T-helper 2 cell treated with Interferon-gamma antibody and Interleukin-4, amounts not matched to agents 100 ng/mL and 5 ng/mL, for 36 hours (primary cell): ENCODE results near the gene BEND3. TPM values are rescaled to one million over a fixed set of nuclear protein-coding genes. Genes with fewer than 3 reads are reported as not detected.
"Not testable (repeated sequence)": the region's sequence is repeated elsewhere in the genome, so short reads cannot be mapped to it uniquely, and the experiment has no call there.

ENCODE experiments used
- intact Hi-C: fragments of 100-400 bp; cut with micrococcal nuclease; formaldehyde crosslinking; loops from one replicate; pipeline ENCODE4 v1.15.1; 2023
- total RNA-seq: library from RNA; stranded (reverse); gene quantifications from 2 replicates; pipeline ENCODE4 v1.2.3, GENCODE V29; 2022

BEND3 gene
- total RNA-seq, 1 donor from 2014 or later, result 7.0 TPM

DNA sequence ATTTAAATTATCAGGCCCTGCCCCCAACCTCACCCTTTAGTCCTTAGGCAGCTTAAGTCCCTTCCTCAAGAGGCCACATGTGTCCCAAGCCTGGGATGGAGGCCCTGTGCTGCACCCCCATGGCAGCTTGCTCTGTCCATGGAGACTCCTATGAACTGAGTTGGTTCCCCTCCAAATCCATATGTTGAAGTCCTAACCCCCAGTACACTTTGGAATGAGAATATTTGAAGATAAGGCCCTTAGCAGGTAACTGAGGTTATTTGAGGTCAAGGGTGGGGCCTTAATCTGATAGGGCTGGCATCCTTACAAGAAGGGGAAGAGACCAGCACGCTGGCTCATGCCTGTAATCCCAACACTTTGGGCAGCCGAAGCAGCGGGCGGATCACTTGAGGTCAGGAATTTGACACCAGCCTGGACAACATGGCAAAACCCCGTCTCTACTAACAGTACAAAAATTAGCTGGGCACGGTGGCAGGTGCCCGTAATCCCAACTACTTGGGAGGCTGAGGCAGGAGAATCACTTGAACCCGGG lies 6.7 kb upstream of the BEND3 start:
- intact Hi-C loops, result no loop called here

GRCh38 chr6:107121266-107121665 lies 6.0 kb upstream of the BEND3 start:
- intact Hi-C loops, result no loop called here

GRCh38 chr6:107120404-107120803 lies 5.1 kb upstream of the BEND3 start:
- intact Hi-C loops, result no loop called here

- intact Hi-C loops, result no loop called here
Observed at GRCh38 chr6:107118976-107119375, 3.7 kb upstream of the BEND3 start.

DNA sequence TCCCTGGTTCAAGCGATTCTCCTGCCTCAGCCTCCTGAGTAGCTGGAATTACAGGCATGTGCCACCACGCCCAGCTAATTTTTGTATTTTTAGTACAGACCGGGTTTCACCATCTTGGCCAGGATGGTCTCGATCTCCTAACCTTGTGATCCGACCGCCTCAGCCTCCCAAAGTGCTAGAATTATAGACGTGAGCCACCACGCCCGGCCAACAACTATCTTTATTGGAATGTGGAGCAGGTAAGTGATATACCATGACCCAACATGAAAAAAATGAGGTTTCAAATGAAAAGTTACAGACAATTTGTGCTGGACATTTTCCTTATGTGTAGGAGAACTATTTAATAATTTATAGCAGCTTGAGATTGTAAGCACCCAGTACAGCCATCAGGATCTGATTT lies 3.2 kb upstream of the BEND3 start:
- intact Hi-C loops, result not testable (repeated sequence)

GRCh38 chr6:107116931-107117330 lies 1.6 kb upstream of the BEND3 start:
- intact Hi-C loops, result no loop called here

- intact Hi-C loops, result no loop called here
Observed at GRCh38 chr6:107116328-107116892, 1.1 kb upstream of the BEND3 start.

GRCh38 chr6:107115695-107116327 lies 496 bp upstream of the BEND3 start:
- intact Hi-C loops, result loop anchor here (2.0 kb wide), 2 partner anchors 33 to 51 kb away; no protein-coding TSS in a partner anchor

DNA sequence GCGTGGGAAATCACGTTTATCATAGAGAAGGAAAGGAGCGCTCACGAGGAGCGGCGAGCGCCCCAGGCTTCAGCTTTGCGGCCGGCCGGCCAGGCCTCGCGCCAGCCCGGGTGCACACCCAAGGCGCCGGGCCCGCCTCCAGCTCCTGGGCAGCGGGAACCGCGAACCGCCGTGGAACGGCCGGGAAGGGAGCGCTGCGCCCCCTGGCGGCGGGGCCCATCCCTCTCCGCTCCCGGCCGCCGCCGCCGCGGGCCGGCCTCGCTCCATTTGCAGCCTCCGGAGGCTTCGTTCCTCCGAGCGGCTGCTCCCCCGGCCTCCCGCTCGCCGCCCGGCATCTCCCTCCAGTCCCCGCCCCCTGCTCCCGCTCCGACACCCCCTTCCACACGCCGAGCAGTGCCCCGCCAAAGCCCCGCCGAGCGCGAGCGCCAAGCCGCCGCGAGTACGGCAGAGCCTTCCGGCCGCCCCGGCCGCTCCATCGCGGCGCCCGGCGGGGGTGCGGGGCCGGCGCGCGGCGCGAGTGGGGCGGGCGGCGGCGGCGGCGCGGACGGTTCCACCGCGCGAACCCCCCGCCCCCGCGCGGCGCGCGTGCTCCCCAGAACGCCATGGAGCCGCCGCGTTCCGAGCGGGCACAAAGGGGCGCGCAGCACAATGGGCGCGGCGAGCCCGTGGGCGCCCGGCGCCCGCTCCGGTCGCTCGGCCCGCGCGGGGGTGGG lies 946 bp downstream of the BEND3 start:
- intact Hi-C loops, result loop anchor here (1.0 to 5.0 kb wide), 5 partner anchors 32 to 487 kb away; partner anchors contain the start of genes MTRES1, PDSS2, QRSL1 and RTN4IP1

- intact Hi-C loops, result loop anchor here (5.0 kb wide), 1 partner anchor 483 kb away; the partner anchor contains the start of genes QRSL1 and RTN4IP1
Observed at GRCh38 chr6:107110200-107110599, 5.1 kb downstream of the BEND3 start.

GRCh38 chr6:107108201-107108890 lies 7.0 kb downstream of the BEND3 start:
- intact Hi-C loops, result no loop called here

- intact Hi-C loops, result no loop called here
Observed at GRCh38 chr6:107107791-107108190, 7.5 kb downstream of the BEND3 start.

DNA sequence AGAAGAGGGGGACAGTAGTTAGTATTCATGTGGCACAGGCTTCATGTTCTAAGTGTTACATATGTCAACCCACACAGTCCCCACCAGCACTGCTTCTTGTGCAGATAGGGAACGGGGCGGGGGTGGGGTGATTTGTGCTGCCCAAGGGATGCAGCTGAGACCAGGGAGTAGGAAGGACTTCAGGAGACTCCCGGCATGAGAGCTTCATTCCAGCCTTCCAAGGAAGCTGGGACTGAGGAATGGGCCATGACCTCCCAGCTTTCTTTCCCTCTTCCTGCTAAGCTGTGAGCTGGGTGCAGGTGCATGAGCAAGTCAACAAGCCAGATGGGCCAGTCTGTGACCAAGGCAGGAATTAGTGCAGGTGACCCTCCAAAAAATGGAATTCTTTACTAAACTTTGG lies 9.2 kb downstream of the BEND3 start:
- intact Hi-C loops, result no loop called here

DNA sequence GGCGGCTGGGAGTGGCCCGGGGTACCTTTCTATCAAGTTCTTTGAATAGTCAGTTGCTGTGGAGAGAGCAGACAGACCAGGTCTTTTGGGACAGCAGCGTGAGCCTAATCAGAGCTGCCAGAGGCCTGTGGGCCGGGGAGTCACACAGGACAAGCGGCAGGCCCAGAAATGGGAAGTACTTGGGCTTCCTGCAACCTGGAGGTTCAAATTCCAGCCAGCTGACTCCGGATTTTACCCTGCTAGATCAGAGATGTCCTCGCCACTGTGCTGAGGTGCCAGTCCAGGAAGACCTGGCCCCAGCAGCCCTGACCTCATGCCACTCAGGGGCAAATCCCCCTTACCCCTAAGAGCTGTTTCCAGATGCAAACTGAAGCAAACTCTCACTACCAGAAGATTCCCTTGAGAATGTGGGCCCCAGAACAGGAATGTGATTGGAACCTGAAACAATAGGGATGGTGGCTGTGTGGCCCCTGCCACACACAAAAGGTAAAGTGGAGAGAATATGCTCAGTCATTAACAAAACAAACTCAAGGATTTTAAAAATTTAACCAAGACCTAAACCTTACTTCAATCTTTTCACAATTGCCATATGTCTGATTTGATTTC lies 9.7 kb downstream of the BEND3 start:
- intact Hi-C loops, result no loop called here

- intact Hi-C loops, result no loop called here
Observed at GRCh38 chr6:107103082-107103481, 12.2 kb downstream of the BEND3 start.

DNA sequence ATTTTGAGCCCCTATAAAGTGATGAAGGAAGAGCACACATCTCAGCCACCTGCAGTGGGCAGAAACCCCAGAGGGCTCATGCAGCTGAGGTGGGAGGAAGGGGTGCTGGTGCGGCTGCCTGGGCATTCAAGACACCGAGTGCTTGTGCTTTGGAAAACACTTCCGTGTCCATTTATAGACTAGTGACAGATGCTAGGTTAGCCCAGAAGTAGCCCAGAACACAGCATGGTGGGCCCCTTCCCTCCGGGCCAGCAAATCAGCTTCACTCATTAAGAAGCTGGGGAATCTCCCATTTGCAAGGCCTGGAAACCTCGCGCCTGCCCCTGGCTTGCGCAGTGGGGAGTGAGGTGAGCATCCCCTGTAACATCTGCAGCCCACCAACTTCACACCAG lies 12.9 kb downstream of the BEND3 start:
- intact Hi-C loops, result no loop called here

- intact Hi-C loops, result no loop called here
Observed at GRCh38 chr6:107101686-107102413, 13.5 kb downstream of the BEND3 start.

- intact Hi-C loops, result no loop called here
Observed at GRCh38 chr6:107101211-107101610, 14.1 kb downstream of the BEND3 start.

DNA sequence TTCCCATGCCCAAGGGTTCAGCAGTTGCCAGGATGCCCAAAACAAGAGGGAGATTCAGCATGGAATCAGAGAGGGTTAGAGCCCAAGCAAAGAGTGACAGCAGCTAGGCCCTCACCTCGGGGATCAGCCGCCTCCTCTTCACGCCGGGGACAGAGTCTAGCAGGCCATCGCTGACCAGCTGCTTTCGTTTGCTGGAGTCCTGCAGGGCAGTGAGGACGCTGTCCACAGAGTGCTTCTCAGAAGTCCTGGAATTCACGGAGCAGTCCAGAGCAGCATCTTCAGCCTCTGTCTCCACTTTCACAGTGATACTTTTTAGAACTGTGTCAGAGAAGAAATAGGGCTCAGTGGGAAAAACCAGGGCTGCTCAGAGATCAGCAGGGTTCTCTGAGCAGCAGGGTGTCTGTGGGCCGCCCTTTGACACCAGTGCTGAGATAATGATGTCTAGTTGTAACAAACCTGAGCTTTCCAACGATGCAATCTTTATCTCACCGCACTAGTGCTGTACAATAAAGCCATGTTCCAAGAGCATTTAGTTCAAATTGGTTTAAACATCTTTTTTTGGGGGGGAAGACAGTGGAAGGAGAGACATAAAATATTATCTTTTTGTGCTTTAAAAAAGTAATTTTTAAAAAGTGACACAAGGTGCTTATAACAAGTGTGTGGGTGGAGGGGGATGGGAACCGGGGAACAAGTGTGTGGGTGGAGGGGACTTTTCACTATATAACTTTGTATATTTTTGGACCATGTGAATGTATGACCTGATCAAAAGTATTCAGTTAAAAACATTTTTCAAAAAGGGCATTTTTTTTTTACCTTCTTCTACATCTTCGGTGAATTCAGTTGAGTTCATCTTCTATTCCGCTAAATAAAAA lies 16.6 kb downstream of the BEND3 start:
- intact Hi-C loops, result no loop called here
